Vagina (tissue), 2 donors: ENCODE results near the gene CALN1. TPM values are rescaled to one million over a fixed set of nuclear protein-coding genes. Genes with fewer than 3 reads are reported as not detected.

Source experiments
- DNase-seq, 2 donors: peaks; one replicate each; pipeline ENCODE4 v3.0.0-alpha.2; 2017; ENCODE audit errors: extremely low spot score in 2 of 2
- H3K27ac ChIP-seq: fragments of 200-600 bp; sonication (generic); one replicate; pipeline ENCODE4 v1.5.1; 2019
- H3K27me3 ChIP-seq: fragments of 200-600 bp; sonication (generic); one replicate; pipeline ENCODE4 v1.5.1; 2019
- H3K36me3 ChIP-seq, 2 donors: fragments of 200-600 bp; sonication (generic); one replicate each; pipeline ENCODE4 v1.5.1; 2017 to 2019
- H3K4me1 ChIP-seq: fragments of 200-600 bp; sonication (generic); one replicate; pipeline ENCODE4 v1.5.1; 2019
- H3K4me3 ChIP-seq, 2 donors: fragments of 200-600 bp; sonication (generic); 1 replicate in 1 of 2; 2 replicates in 1 of 2; pipeline ENCODE4 v1.5.1; 2016 to 2019
- H3K9me3 ChIP-seq: fragments of 200-600 bp; sonication (generic); one replicate; pipeline ENCODE4 v1.5.1; 2019
- CTCF ChIP-seq, 3 experiments: fragments of 450-650 bp in 2 of 3; fragments of 200-600 bp in 1 of 3; sonication (generic) in 1 of 3; IDR thresholded peaks; one replicate each; pipeline ENCODE4 v1.5.1; 2017 to 2019; ENCODE audit warnings: antibody characterized with exemption in 3 of 3, mild to moderate bottlenecking in 2 of 3, moderate library complexity in 2 of 3
- POLR2A ChIP-seq, 2 donors: fragments of 450-650 bp; IDR thresholded peaks; one replicate each; pipeline ENCODE4 v1.6.1; 2017; ENCODE audit warnings: antibody characterized with exemption in 2 of 2, mild to moderate bottlenecking in 2 of 2, moderate library complexity in 2 of 2
- POLR2AphosphoS5 ChIP-seq, 2 donors: sonication (generic); formaldehyde crosslinking; IDR thresholded peaks; one replicate each; pipeline ENCODE4 v1.9.0; 2017; ENCODE audit warnings: antibody characterized with exemption in 2 of 2, mild to moderate bottlenecking in 2 of 2, low read depth in 1 of 2; ENCODE audit not compliant: insufficient read depth in 1 of 2
- intact Hi-C: fragments of 100-400 bp; cut with DNase I; formaldehyde crosslinking; loops from one replicate; pipeline ENCODE4 v1.15.1; 2023
- total RNA-seq: library from RNA; depleted of rRNA; stranded (reverse); fragments of >200 nt; gene quantifications from one replicate; pipeline ENCODE4 v1.2.3, GENCODE V29; 2016

CALN1 gene
- total RNA-seq, 1 donor from 2014 or later = 6.9 TPM

- no peaks in the 10 kb centered on the region for H3K9me3 ChIP-seq
- H3K27me3 ChIP-seq = no peaks in the 10 kb centered on the region
- H3K27ac ChIP-seq = no peak overlapping the region
- TF ChIP-seq POLR2A (IDR thresholded peaks at IDR 0.05) (no peak), CTCF (IDR thresholded peaks at IDR 0.05) (no peak)
- intact Hi-C loops = no loop called here
- no peak overlapping the region for H3K4me3 ChIP-seq
- no peak for DNase-seq
- no peaks in the 10 kb centered on the region for H3K4me1 ChIP-seq
- H3K36me3 ChIP-seq = no peaks in the 10 kb centered on the region
These were observed 719 bp downstream of the CALN1 start for GRCh38 chr7:72411419-72411818.

GRCh38 chr7:72409638-72410015 lies 2.5 kb downstream of the CALN1 start:
- no peaks in the 10 kb centered on the region for H3K27me3 ChIP-seq
- H3K27ac ChIP-seq = no peak overlapping the region
- H3K36me3 ChIP-seq = no peaks in the 10 kb centered on the region
- TF ChIP-seq POLR2A (IDR thresholded peaks at IDR 0.05) (no peak), CTCF (IDR thresholded peaks at IDR 0.05) (no peak), POLR2AphosphoS5 (IDR thresholded peaks at IDR 0.05; ENCODE audit: insufficient read depth in 1 of 2, low read depth in 1 of 2) (no peak)
- no peak overlapping the region for H3K4me3 ChIP-seq
- H3K9me3 ChIP-seq = no peaks in the 10 kb centered on the region
- H3K4me1 ChIP-seq = no peaks in the 10 kb centered on the region
- no peak for DNase-seq
- intact Hi-C loops = no loop called here

- no peaks in the 10 kb centered on the region for H3K36me3 ChIP-seq
- H3K9me3 ChIP-seq = no peaks in the 10 kb centered on the region
- no peak overlapping the region for H3K4me3 ChIP-seq
- H3K27ac ChIP-seq = no peak overlapping the region
- H3K27me3 ChIP-seq = no peaks in the 10 kb centered on the region
- intact Hi-C loops = no loop called here
- TF ChIP-seq POLR2AphosphoS5 (IDR thresholded peaks at IDR 0.05; ENCODE audit: insufficient read depth in 1 of 2, low read depth in 1 of 2) (no peak), CTCF (IDR thresholded peaks at IDR 0.05) (no peak), POLR2A (IDR thresholded peaks at IDR 0.05) (no peak)
- no peak for DNase-seq
- no peaks in the 10 kb centered on the region for H3K4me1 ChIP-seq
These were observed 3.0 kb downstream of the CALN1 start for GRCh38 chr7:72408966-72409637.

GRCh38 chr7:72406820-72407403 lies 5.2 kb downstream of the CALN1 start:
- no peak for DNase-seq
- no peak overlapping the region for H3K4me3 ChIP-seq
- TF ChIP-seq POLR2A (IDR thresholded peaks at IDR 0.05) = no peak
- TF ChIP-seq CTCF (IDR thresholded peaks at IDR 0.05) = no peak
- no peak for TF ChIP-seq POLR2AphosphoS5 (IDR thresholded peaks at IDR 0.05; ENCODE audit: insufficient read depth in 1 of 2, low read depth in 1 of 2)
- intact Hi-C loops = no loop called here
- H3K36me3 ChIP-seq = no peaks in the 10 kb centered on the region
- no peaks in the 10 kb centered on the region for H3K9me3 ChIP-seq
- H3K27me3 ChIP-seq = no peaks in the 10 kb centered on the region
- no peaks in the 10 kb centered on the region for H3K4me1 ChIP-seq
- H3K27ac ChIP-seq = no peak overlapping the region

- Histone ChIP-seq H3K27ac (no peak overlapping the region), H3K4me1 (no peaks in the 10 kb centered on the region), H3K27me3 (no peaks in the 10 kb centered on the region), H3K9me3 (no peaks in the 10 kb centered on the region), H3K4me3 (no peak overlapping the region), H3K36me3 (no peaks in the 10 kb centered on the region)
- intact Hi-C loops = no loop called here
- TF ChIP-seq CTCF (IDR thresholded peaks at IDR 0.05) (no peak), POLR2AphosphoS5 (IDR thresholded peaks at IDR 0.05; ENCODE audit: insufficient read depth in 1 of 2, low read depth in 1 of 2) (no peak), POLR2A (IDR thresholded peaks at IDR 0.05) (no peak)
- no peak for DNase-seq
These were observed 6.3 kb downstream of the CALN1 start for GRCh38 chr7:72405871-72406270.
